Measurements from ENCODE around the gene EYS.
A peak's percentile ranks its signal among the peaks of the same experiment; 100 is the strongest.

Gene EYS

GRCh38 chr6:63783096-63783495, 1923.9 kb downstream of the EYS start:
- no peaks in the 10 kb centered on the region for H3K79me2 ChIP-seq (ENCODE audit: low read length)
- no peaks in the 10 kb centered on the region for H3K36me3 ChIP-seq (replicated peaks; ENCODE audit: insufficient read depth, low read length)
- TF ChIP-seq CTCF (IDR thresholded peaks at IDR 0.05; ENCODE audit: low read length) = no peak
- no peak for TF ChIP-seq EZH2phosphoT487 (IDR thresholded peaks at IDR 0.05; ENCODE audit: low read length)
- no peak for TF ChIP-seq EZH2 (optimal IDR thresholded peaks at IDR 0.05; ENCODE audit: low read depth, low read length)
- H2AFZ ChIP-seq (ENCODE audit: low read length) = no peak overlapping the region
- H3K9me2 ChIP-seq (replicated peaks; ENCODE audit: insufficient read depth, low read length) = no peaks in the 10 kb centered on the region
- H3K9ac ChIP-seq (ENCODE audit: low read length) = no peak overlapping the region
- H3K27ac ChIP-seq (ENCODE audit: low read length) = no peak overlapping the region
- DNase-seq = peak; percentile 36
- H3K4me1 ChIP-seq (ENCODE audit: low read length) = peaks cover 6% of the 10 kb centered on the region
- H3K4me2 ChIP-seq (ENCODE audit: low read depth, low read length) = peak overlapping the region; percentile 46
- no peaks in the 10 kb centered on the region for H3K9me3 ChIP-seq (replicated peaks; ENCODE audit: insufficient read depth, low read length)
- no peaks in the 10 kb centered on the region for H3K27me3 ChIP-seq (replicated peaks; ENCODE audit: insufficient read depth, low read length)
- H4K20me1 ChIP-seq (ENCODE audit: insufficient read depth, low read length) = no peaks in the 10 kb centered on the region
- H3K4me3 ChIP-seq (ENCODE audit: low read length) = no peak overlapping the region
- no peaks in the 10 kb centered on the region for H3F3A ChIP-seq (ENCODE audit: insufficient read depth, low read length)

- no peaks in the 10 kb centered on the region for H3K9me2 ChIP-seq (replicated peaks; ENCODE audit: insufficient read depth, low read length)
- H4K20me1 ChIP-seq (ENCODE audit: insufficient read depth, low read length) = no peaks in the 10 kb centered on the region
- H3K9me3 ChIP-seq (replicated peaks; ENCODE audit: insufficient read depth, low read length) = no peaks in the 10 kb centered on the region
- H3K9ac ChIP-seq (ENCODE audit: low read length) = no peak overlapping the region
- no peak overlapping the region for H2AFZ ChIP-seq (ENCODE audit: low read length)
- no peak overlapping the region for H3K4me3 ChIP-seq (ENCODE audit: low read length)
- no peaks in the 10 kb centered on the region for H3K36me3 ChIP-seq (replicated peaks; ENCODE audit: insufficient read depth, low read length)
- no peaks in the 10 kb centered on the region for H3K4me1 ChIP-seq (ENCODE audit: low read length)
- no peak overlapping the region for H3K4me2 ChIP-seq (ENCODE audit: low read depth, low read length)
- H3K27ac ChIP-seq (ENCODE audit: low read length) = no peak overlapping the region
- H3F3A ChIP-seq (ENCODE audit: insufficient read depth, low read length) = no peaks in the 10 kb centered on the region
- TF ChIP-seq CTCF (IDR thresholded peaks at IDR 0.05; ENCODE audit: low read length) (no peak), EZH2 (optimal IDR thresholded peaks at IDR 0.05; ENCODE audit: low read depth, low read length) (no peak), EZH2phosphoT487 (IDR thresholded peaks at IDR 0.05; ENCODE audit: low read length) (no peak)
- H3K27me3 ChIP-seq (replicated peaks; ENCODE audit: insufficient read depth, low read length) = no peaks in the 10 kb centered on the region
- DNase-seq = no peak
- H3K79me2 ChIP-seq (ENCODE audit: low read length) = no peaks in the 10 kb centered on the region
Measured at GRCh38 chr6:63774961-63775360, 1932.1 kb downstream of the EYS start.

- no peak for TF ChIP-seq EZH2phosphoT487 (IDR thresholded peaks at IDR 0.05; ENCODE audit: low read length)
- no peak for TF ChIP-seq EZH2 (optimal IDR thresholded peaks at IDR 0.05; ENCODE audit: low read depth, low read length)
- TF ChIP-seq CTCF (IDR thresholded peaks at IDR 0.05; ENCODE audit: low read length) = no peak
- no peak overlapping the region for H3K4me3 ChIP-seq (ENCODE audit: low read length)
- no peaks in the 10 kb centered on the region for H3K27me3 ChIP-seq (replicated peaks; ENCODE audit: insufficient read depth, low read length)
- no peak overlapping the region for H3K27ac ChIP-seq (ENCODE audit: low read length)
- no peaks in the 10 kb centered on the region for H3K79me2 ChIP-seq (ENCODE audit: low read length)
- no peaks in the 10 kb centered on the region for H3F3A ChIP-seq (ENCODE audit: insufficient read depth, low read length)
- no peaks in the 10 kb centered on the region for H3K4me1 ChIP-seq (ENCODE audit: low read length)
- H4K20me1 ChIP-seq (ENCODE audit: insufficient read depth, low read length) = no peaks in the 10 kb centered on the region
- no peak overlapping the region for H3K4me2 ChIP-seq (ENCODE audit: low read depth, low read length)
- no peaks in the 10 kb centered on the region for H3K9me2 ChIP-seq (replicated peaks; ENCODE audit: insufficient read depth, low read length)
- H3K36me3 ChIP-seq (replicated peaks; ENCODE audit: insufficient read depth, low read length) = no peaks in the 10 kb centered on the region
- no peak for DNase-seq
- no peaks in the 10 kb centered on the region for H3K9me3 ChIP-seq (replicated peaks; ENCODE audit: insufficient read depth, low read length)
- H2AFZ ChIP-seq (ENCODE audit: low read length) = no peak overlapping the region
- H3K9ac ChIP-seq (ENCODE audit: low read length) = no peak overlapping the region
Measured at GRCh38 chr6:63773200-63773599, 1933.8 kb downstream of the EYS start.

Data from MM.1S (cell line).